Measurements from ENCODE around the gene ZNF764.

- TF ChIP-seq POLR2AphosphoS5 (IDR thresholded peaks at IDR 0.05), result no peak
- TF ChIP-seq, protein P1, sequence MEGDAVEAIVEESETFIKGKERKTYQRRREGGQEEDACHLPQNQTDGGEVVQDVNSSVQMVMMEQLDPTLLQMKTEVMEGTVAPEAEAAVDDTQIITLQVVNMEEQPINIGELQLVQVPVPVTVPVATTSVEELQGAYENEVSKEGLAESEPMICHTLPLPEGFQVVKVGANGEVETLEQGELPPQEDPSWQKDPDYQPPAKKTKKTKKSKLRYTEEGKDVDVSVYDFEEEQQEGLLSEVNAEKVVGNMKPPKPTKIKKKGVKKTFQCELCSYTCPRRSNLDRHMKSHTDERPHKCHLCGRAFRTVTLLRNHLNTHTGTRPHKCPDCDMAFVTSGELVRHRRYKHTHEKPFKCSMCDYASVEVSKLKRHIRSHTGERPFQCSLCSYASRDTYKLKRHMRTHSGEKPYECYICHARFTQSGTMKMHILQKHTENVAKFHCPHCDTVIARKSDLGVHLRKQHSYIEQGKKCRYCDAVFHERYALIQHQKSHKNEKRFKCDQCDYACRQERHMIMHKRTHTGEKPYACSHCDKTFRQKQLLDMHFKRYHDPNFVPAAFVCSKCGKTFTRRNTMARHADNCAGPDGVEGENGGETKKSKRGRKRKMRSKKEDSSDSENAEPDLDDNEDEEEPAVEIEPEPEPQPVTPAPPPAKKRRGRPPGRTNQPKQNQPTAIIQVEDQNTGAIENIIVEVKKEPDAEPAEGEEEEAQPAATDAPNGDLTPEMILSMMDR (IDR thresholded peaks at IDR 0.05), result no peak
Measured at GRCh38 chr16:30570636-30571444, 12.7 kb upstream of the ZNF764 start.
